Measurements from ENCODE around the gene EGLN1.
A peak's percentile ranks its signal among the peaks of the same experiment; 100 is the strongest.

The EGLN1 gene

GRCh38 chr1:231324660-231325059 is 97.4 kb downstream of the EGLN1 start:
- no peak for DNase-seq

DNA sequence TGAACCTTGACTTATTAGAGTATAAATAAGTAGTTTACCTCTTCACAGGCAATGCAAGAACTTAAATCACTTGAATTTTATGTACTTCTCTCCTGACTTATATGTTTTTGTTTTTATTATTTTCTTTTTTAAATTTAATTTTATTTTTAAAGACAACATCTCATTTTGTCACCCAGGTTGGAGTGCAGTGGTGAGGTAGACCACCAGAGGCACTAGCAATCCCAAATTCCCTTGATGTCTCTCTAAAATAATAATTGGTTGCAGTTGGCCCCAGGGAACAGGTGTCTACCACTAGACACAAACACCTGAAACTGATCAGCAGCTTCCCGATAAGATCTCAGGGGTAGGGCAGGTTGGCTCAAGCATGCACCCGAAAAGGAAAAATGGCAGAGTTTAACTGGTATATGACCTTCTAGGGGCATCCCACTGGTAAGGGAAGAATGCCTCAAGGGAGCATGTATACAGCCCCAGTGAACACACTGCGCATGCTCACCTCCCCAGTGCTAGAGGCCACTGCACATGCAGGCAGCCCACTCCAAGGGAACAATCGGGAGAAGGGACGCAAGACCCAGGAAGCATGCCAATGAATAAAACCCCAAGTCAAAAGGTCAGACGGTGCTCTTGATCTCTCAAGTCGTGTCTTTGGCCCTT is 99.1 kb downstream of the EGLN1 start:
- DNase-seq = no peak

DNA sequence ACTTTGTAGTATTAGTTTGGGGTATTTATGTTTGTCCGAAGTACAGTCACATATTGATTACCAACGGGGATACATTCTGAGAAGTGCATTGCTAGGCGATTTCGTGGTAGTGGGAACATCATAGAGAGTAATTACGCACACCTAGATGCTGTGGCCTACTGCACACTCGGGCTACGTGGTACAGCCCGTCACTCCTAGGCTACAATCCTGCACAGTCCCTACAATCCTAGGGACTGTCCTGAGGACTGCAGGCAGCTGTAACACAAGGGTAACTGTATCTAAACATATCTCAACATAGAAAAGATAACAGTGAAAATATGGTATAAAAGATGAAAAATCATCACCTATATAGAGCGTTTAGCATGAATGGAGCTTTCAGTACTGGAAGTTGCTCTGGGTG is 103.0 kb downstream of the EGLN1 start:
- no peak for DNase-seq

- no peak for DNase-seq
Observed at GRCh38 chr1:231318568-231318967, 103.5 kb downstream of the EGLN1 start.

DNA sequence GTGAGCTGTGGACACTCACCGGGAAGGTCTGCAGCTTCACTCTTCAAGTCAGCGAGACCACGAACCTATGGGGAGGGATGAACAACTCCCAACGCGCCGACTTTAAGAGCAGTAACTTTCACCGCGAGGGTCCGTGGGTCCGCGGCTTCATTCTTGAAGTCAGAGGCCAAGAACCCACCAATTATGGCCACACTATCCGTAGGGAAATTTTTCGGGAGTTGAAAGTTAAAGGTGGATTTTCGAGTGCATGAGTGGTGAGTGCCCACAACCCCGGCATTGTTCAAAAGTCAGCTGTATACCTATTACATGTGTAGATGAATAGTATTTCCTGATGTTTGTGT is 104.1 kb downstream of the EGLN1 start:
- DNase-seq = no peak

DNA sequence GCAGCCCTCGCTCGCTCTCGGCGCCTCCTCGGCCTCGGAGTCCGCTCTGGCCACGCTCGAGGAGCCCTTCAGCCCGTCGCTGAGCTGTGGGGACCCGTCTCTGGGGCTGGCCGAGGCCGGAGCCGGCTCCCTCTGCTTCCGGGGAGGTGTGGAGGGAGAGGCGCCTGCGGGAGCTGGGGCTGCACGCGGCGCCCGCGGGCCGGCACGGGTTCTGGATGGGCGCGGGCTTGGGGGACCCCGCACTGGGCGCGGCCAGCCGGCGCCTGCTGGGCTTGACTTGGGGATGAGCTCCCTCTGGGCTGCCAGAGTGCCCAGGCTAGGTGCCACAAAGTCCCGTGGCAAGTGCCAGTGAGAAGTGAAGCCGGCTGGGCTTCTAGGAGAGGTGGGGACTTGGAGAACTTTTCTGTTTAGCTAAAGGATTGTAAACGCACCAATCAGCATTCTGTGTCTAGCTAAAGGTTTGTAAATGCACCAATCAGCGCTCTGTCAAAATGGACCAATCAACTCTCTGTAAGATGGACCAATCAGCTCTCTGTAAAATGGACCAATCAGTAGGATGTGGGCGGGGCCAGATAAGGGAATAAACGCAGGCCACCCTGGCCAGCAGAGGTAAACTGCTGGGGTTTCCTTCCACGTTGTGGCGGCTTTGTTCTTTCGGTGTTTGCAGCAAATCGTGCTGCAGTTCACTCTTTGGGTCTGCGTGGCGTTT is 104.6 kb downstream of the EGLN1 start:
- no peak for DNase-seq

DNA sequence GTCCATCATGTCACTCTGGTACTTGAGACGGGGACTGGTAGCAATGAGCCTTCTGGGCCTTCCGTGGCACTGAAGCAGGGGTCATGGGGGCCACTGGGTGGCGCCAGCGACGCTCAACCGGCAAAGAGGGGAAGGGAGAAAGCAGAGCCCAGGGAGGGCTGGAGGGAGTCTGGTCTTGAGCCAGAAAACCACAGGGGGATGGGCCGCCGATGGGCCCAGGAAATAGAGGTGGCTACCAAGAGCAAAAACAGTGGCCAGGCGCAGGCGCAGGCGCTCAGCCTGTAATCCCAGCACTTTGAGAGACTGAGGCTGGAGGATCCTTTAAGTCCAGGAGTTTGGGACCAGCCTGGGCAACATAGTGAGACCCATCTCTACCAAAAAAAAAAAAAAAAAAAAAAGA is 106.2 kb downstream of the EGLN1 start:
- peak; percentile 13 for DNase-seq

Measured in HCEC 1CT (cell line).